Activated CD8-positive, alpha-beta T cell treated with anti-CD3 and anti-CD28 coated beads for 36 hours (primary cell): ENCODE results near the gene AXIN1. TPM values are rescaled to one million over a fixed set of nuclear protein-coding genes. Genes with fewer than 3 reads are reported as not detected.
A peak's percentile ranks its signal among the peaks of the same experiment; 100 is the strongest.

Source experiments
- ATAC-seq: fragments of 200-7000 bp; cut with Tn5 transposase; one replicate; pipeline ENCODE4 v1.10.0; 2021; ENCODE audit warnings: mild to moderate bottlenecking, moderate library complexity
- CTCF ChIA-PET: fragments of 350-600 bp; sonication (Branson Sonifier 250); formaldehyde crosslinking; loops from one replicate; lab custom pipeline; 2021; ENCODE audit warnings: antibody characterized with exemption; lab: Charles Lee
- POLR2A ChIA-PET: fragments of 350-600 bp; sonication (Branson Sonifier 250); formaldehyde crosslinking; loops from one replicate; lab custom pipeline; 2021; ENCODE audit warnings: antibody characterized with exemption; lab: Charles Lee
- DNase-seq: peaks from one replicate; pipeline ENCODE4 v3.0.0-alpha.2; 2020
- H3K27ac Mint-ChIP-seq: one replicate; pipeline ENCODE4 v1.8.0; 2021; ENCODE audit warnings: mild to moderate bottlenecking, mixed read lengths
- H3K27me3 Mint-ChIP-seq: one replicate; pipeline ENCODE4 v1.8.0; 2021; ENCODE audit warnings: mixed read lengths
- H3K36me3 Mint-ChIP-seq: one replicate; pipeline ENCODE4 v1.8.0; 2021; ENCODE audit warnings: low read depth, mixed read lengths
- H3K4me1 Mint-ChIP-seq: one replicate; pipeline ENCODE4 v1.8.0; 2021; ENCODE audit warnings: low read depth, mixed read lengths
- H3K4me3 Mint-ChIP-seq: one replicate; pipeline ENCODE4 v1.8.0; 2021; ENCODE audit warnings: mild to moderate bottlenecking, moderate library complexity, mixed read lengths
- H3K9me3 Mint-ChIP-seq: one replicate; pipeline ENCODE4 v1.8.0; 2021; ENCODE audit warnings: mixed read lengths
- intact Hi-C: fragments of 100-400 bp; cut with micrococcal nuclease; formaldehyde crosslinking; loops from one replicate; pipeline ENCODE4 v1.10.0; 2022
- total RNA-seq, 2 experiments: library from RNA; stranded (reverse); gene quantifications; one replicate each; pipeline ENCODE4 v1.2.3, GENCODE V29; 2021
- TF ChIP-seq, protein P1 (sequence below): fragments of 200-600 bp; IDR thresholded peaks from one replicate; pipeline ENCODE4 v1.8.0; 2022; ENCODE audit warnings: antibody characterized with exemption, mild to moderate bottlenecking

AXIN1 gene
- total RNA-seq, 2 experiments from 2014 or later, result 24.1 to 24.9 TPM

DNA sequence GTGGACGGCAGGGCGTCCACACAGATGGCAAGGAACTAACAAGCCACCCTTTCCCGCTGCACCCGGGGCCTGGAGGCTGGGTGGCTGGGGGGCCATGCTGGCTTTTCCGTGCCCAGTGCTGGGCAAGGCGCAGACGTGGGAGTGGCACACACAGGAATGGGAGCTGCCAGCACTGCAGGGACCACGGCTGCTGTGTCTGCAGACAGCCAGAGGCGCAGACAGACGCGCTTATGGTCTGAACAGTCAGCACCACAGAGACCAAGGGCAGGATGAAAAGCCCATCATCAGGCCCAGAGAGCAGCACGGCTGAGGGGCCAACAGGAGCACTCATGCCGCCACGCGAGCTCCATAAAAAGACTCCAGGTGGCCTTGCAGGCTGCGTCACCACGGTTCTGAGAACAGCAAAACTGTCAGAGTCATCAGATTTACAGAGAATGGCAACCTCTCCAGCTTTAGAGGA, 45.6 kb downstream of the AXIN1 start:
- no peaks in the 10 kb centered on the region for H3K27me3 Mint-ChIP-seq
- no peak for DNase-seq
- H3K27ac Mint-ChIP-seq, result no peak overlapping the region
- TF ChIP-seq, protein P1, sequence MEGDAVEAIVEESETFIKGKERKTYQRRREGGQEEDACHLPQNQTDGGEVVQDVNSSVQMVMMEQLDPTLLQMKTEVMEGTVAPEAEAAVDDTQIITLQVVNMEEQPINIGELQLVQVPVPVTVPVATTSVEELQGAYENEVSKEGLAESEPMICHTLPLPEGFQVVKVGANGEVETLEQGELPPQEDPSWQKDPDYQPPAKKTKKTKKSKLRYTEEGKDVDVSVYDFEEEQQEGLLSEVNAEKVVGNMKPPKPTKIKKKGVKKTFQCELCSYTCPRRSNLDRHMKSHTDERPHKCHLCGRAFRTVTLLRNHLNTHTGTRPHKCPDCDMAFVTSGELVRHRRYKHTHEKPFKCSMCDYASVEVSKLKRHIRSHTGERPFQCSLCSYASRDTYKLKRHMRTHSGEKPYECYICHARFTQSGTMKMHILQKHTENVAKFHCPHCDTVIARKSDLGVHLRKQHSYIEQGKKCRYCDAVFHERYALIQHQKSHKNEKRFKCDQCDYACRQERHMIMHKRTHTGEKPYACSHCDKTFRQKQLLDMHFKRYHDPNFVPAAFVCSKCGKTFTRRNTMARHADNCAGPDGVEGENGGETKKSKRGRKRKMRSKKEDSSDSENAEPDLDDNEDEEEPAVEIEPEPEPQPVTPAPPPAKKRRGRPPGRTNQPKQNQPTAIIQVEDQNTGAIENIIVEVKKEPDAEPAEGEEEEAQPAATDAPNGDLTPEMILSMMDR, result no peak
- no peak overlapping the region for H3K4me3 Mint-ChIP-seq
- ATAC-seq, result no peak
- peaks cover 14% of the 10 kb centered on the region for H3K4me1 Mint-ChIP-seq
- CTCF ChIA-PET, result no interaction called here
- intact Hi-C loops, result no loop called here
- H3K9me3 Mint-ChIP-seq, result no peaks in the 10 kb centered on the region
- POLR2A ChIA-PET, result no interaction called here
- H3K36me3 Mint-ChIP-seq, result peaks cover 12% of the 10 kb centered on the region

DNA sequence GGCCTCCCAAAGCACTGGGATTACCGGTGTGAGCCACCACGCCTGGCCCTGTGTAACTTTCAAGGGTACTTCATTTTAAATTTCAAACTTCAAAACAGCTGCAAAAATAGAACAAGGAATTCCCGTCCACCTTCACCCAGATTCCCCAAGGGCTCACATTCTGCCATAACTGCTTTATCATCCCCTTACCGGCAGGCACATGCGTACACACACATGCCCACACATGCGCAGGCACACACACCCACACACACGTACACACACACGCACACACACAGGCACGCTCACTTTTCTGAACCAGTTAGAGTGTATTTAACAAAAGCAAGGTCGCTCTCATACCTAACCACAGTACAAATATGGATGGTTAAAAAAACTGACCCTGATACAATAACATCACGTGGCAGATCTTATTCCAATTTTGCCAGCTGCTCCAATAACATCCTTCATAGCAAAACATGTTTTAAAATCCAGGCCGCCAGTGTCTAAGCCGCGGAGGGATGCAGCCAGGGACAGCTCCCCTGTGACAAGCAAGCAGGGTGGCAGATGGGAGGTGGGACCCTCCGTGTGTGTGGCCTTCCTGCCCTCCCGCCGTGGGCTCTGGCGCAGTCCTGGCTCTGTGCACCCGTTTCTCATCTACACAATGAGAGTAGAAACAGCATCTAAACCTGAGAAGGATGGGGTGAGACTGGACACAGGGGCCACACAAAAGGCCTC, 46.5 kb downstream of the AXIN1 start:
- Mint-ChIP-seq H3K27me3 (no peaks in the 10 kb centered on the region), H3K4me1 (peaks cover 14% of the 10 kb centered on the region), H3K4me3 (no peak overlapping the region), H3K27ac (no peak overlapping the region), H3K9me3 (no peaks in the 10 kb centered on the region), H3K36me3 (peaks cover 12% of the 10 kb centered on the region)
- no peak for DNase-seq
- ChIA-PET CTCF (no interaction called here), POLR2A (interaction anchor here (1.0 kb wide), 1 partner anchor 11 kb away, joined by 3 read pairs; no protein-coding TSS in a partner anchor)
- intact Hi-C loops, result no loop called here
- TF ChIP-seq, protein P1, result no peak
- ATAC-seq, result no peak

DNA sequence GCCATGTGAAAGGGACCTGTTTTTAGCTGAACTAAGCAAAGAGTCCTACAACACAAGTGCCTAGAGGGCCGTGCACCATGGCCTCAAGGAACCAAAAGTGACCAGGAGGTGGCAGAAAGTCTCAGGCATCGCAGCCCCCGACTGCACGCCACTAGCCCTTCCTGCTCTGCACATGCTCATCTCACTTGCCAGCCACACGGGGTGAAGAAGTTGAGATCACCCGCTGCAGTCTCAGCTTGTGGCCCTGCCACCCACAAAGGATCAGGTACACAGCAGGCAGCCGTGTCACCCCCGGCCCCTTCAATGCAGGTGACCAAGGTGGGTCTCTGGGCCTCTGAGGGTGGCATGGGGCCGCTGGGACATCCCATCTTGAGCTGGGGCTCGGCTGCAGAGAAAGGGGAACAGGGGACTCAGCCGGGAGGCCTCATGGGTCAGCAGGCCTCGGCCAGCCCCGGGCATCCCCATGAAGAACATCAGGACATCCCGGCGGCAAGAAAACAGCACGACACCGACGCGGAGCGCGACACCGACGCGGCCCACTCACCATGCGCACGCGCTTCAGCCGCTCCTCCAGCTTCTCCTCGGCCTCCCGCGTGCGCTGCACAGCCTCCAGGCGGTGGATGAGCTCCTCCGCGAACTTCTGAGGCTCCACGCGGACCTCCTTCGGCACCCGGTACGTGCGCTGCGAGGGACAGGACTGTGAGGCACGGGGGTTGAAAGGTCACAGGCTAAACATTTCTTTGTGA, 48.6 kb downstream of the AXIN1 start:
- ATAC-seq (peak; percentile 24), DNase-seq (no peak)
- H3K9me3 Mint-ChIP-seq, result no peaks in the 10 kb centered on the region
- CTCF ChIA-PET, result no interaction called here
- peaks cover 12% of the 10 kb centered on the region for H3K36me3 Mint-ChIP-seq
- intact Hi-C loops, result no loop called here
- no peaks in the 10 kb centered on the region for H3K27me3 Mint-ChIP-seq
- TF ChIP-seq, protein P1, result no peak
- H3K4me1 Mint-ChIP-seq, result peaks cover 7% of the 10 kb centered on the region
- H3K27ac Mint-ChIP-seq, result no peak overlapping the region
- POLR2A ChIA-PET, result no interaction called here
- H3K4me3 Mint-ChIP-seq, result no peak overlapping the region

DNA sequence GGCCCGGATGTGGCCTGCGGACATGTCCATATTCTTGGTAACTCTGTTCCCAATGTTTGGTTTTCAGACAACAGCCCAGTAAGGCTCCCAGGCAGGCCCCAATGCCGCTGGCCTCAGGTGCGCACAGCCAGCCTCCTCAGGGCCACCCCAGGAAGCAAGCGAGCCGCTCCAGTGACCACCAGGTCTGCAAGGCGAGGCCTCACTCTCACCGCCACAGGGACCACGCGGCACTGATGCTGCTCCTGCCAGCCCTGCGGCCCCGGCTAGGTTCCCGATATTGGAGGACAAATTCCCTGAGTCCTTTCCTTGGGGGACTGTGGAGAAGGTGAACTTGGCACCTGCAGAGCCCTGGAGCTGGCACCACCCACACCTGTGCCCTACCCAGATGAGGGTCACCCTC, 50.6 kb downstream of the AXIN1 start:
- DNase-seq (no peak), ATAC-seq (no peak)
- ChIA-PET CTCF (no interaction called here), POLR2A (no interaction called here)
- TF ChIP-seq, protein P1, result no peak
- no peak overlapping the region for H3K27ac Mint-ChIP-seq
- no peaks in the 10 kb centered on the region for H3K27me3 Mint-ChIP-seq
- no peaks in the 10 kb centered on the region for H3K9me3 Mint-ChIP-seq
- H3K4me3 Mint-ChIP-seq, result no peak overlapping the region
- peaks cover 4% of the 10 kb centered on the region for H3K4me1 Mint-ChIP-seq
- H3K36me3 Mint-ChIP-seq, result peaks cover 11% of the 10 kb centered on the region
- intact Hi-C loops, result no loop called here

DNA sequence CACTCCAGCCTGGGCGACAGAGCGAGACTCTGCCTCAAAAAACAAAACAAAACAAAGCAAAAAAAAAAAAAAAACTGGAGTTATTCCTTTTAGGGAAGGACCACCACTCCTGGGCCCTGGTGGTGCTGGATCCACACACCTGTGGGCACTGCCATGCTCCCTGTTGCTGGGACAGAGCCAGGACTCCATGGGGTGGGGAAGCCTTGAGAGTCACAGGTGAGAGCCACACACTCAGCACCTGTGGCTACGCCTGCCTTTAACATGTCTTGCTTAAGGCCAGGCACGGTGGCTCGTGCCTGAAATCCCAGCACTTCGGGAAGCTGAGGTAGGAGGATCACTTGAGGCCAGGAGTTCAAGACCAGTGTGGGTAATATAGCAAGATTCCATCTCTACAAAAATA, 51.3 kb downstream of the AXIN1 start:
- Mint-ChIP-seq H3K9me3 (no peaks in the 10 kb centered on the region), H3K36me3 (peaks cover 11% of the 10 kb centered on the region), H3K4me1 (peaks cover 3% of the 10 kb centered on the region), H3K4me3 (no peak overlapping the region), H3K27me3 (no peaks in the 10 kb centered on the region), H3K27ac (no peak overlapping the region)
- no peak for ATAC-seq
- CTCF ChIA-PET, result no interaction called here
- TF ChIP-seq, protein P1, result no peak
- intact Hi-C loops, result no loop called here
- POLR2A ChIA-PET, result no interaction called here
- no peak for DNase-seq
